Tibial artery (tissue), 4 donors: ENCODE data around the gene TMEM101.
"Not testable (repeated sequence)": the region's sequence is repeated elsewhere in the genome, so short reads cannot be mapped to it uniquely, and the experiment has no call there.

Experiments
- DNase-seq, 2 donors: peaks; one replicate each; pipeline ENCODE4 v3.0.0-alpha.2; 2019
- H3K27ac ChIP-seq, 2 donors: fragments of 200-600 bp; sonication (generic) in 1 of 2; 1 replicate in 1 of 2; 2 replicates in 1 of 2; pipeline ENCODE4 v1.5.1; 2018 to 2019; ENCODE audit warnings: mild to moderate bottlenecking in 1 of 2
- H3K27me3 ChIP-seq, 2 donors: fragments of 200-600 bp; sonication (generic) in 1 of 2; one replicate each; pipeline versions ENCODE4 v1.5.1 to v1.6.0; 2016 to 2019
- H3K36me3 ChIP-seq, 3 donors: fragments of 200-600 bp; sonication (generic) in 2 of 3; one replicate each; pipeline ENCODE4 v1.5.1; 2016 to 2019; ENCODE audit warnings: mild to moderate bottlenecking in 2 of 3
- H3K4me1 ChIP-seq, 4 donors: fragments of 200-600 bp; sonication (generic) in 2 of 4; 1 replicate in 3 of 4; 2 replicates in 1 of 4; pipeline ENCODE4 v1.5.1; 2016 to 2019
- H3K4me3 ChIP-seq, 2 donors: fragments of 200-600 bp; sonication (generic) in 1 of 2; 1 replicate in 1 of 2; 2 replicates in 1 of 2; pipeline ENCODE4 v1.5.1; 2018 to 2019; ENCODE audit warnings: mild to moderate bottlenecking in 2 of 2
- H3K9me3 ChIP-seq, 3 donors: fragments of 200-600 bp; sonication (generic) in 1 of 3; one replicate each; pipeline ENCODE4 v1.5.1; 2016 to 2019
- intact Hi-C: fragments of 100-400 bp; cut with DNase I; formaldehyde crosslinking; loops from one replicate; pipeline ENCODE4 v1.15.0; 2023; ENCODE audit warnings: low total_unique reads
- TF ChIP-seq, protein P1 (sequence below), 2 experiments: fragments of 200-600 bp in 1 of 2; fragments of 450-650 bp in 1 of 2; IDR thresholded peaks; one replicate each; pipeline ENCODE4 v1.5.1; 2017 to 2019; ENCODE audit warnings: antibody characterized with exemption in 2 of 2, mild to moderate bottlenecking in 1 of 2, moderate library complexity in 1 of 2

Gene TMEM101

DNA sequence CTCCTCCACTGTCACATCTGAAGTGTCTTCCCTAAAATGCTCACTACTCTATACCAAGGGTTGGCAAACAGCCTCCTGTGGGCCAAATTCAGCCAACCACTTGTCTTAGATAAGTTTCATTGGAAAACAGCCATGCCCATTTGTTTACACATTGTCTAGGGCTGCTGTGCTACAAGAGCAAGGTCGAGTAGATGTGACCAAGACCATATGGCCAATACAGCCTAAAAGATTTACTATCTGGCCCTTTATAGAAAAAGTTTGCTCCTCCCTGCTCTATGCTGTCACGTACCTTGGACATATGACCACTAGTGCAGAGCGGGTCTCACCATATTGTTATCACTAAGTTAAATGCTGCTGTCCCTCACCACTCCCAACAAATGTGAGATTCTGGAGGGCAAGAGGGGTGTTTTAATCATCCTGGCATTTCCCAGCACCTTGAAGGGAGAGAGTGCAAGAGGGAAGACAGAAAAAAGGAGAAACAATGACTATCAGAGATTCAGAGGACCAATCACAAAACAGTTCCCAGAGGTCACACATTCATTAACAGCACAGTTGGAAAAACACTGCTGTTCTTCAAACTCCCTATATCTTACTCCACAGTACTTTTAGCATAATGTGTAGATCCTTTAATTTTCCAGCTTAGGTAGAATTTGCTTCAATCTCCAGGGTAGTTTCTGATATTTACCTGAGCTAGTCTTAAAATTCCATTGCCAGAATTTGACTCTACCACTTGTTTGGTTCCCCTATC, 38.5 kb upstream of the TMEM101 start:
- Histone ChIP-seq H3K9me3 (no peaks in the 10 kb centered on the region), H3K27ac (no peak overlapping the region), H3K4me3 (no peak overlapping the region), H3K4me1 (no peaks in the 10 kb centered on the region), H3K27me3 (no peaks in the 10 kb centered on the region), H3K36me3 (peaks cover 32 to 88% (median 40%) of the 10 kb centered on the region in 3 donors)
- TF ChIP-seq, protein P1, sequence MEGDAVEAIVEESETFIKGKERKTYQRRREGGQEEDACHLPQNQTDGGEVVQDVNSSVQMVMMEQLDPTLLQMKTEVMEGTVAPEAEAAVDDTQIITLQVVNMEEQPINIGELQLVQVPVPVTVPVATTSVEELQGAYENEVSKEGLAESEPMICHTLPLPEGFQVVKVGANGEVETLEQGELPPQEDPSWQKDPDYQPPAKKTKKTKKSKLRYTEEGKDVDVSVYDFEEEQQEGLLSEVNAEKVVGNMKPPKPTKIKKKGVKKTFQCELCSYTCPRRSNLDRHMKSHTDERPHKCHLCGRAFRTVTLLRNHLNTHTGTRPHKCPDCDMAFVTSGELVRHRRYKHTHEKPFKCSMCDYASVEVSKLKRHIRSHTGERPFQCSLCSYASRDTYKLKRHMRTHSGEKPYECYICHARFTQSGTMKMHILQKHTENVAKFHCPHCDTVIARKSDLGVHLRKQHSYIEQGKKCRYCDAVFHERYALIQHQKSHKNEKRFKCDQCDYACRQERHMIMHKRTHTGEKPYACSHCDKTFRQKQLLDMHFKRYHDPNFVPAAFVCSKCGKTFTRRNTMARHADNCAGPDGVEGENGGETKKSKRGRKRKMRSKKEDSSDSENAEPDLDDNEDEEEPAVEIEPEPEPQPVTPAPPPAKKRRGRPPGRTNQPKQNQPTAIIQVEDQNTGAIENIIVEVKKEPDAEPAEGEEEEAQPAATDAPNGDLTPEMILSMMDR (IDR thresholded peaks at IDR 0.05) = no peak
- DNase-seq = no peak
- intact Hi-C loops = no loop called here

DNA sequence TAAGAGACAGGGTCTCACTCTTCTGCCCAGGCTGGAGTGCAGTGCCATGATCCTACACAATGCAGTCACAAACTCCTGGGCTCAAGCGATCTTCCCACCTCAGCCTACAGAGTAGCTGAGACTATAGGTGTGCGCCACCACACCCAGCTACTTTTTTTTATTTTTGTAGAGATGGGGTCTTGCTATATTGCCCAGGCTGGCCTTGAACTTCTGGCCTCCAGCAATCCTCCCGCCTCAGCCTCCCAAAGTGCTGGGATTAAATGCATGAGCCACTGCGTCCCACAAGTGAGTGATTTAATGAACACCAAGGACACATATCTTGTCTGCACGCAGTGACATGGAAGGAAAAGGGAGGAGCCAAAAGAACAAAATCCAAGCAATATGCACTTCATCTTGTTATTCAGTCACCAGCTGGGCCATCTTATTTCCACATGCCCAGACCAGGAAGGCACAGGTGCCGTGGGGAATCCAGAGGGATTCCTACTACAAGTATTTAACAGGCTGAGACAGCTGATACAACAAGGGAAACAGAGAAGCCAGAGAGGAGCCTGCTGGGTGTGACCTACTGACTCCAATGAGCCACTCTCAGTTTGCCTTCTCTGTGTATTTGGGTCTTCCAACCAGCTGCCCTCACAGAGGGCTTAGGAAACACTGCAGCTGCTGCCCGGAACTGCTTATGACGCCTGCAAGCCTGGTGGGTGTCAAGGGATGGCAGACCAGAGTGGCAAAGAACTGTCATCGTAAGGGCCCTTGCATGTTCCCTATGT, 34.7 kb upstream of the TMEM101 start:
- peaks cover 32 to 72% (median 47%) of the 10 kb centered on the region in 3 donors for H3K36me3 ChIP-seq
- peaks cover 0 to 2% (median 0%) of the 10 kb centered on the region in 4 donors for H3K4me1 ChIP-seq
- no peak overlapping the region for H3K4me3 ChIP-seq
- DNase-seq = no peak
- intact Hi-C loops = loop anchor here (10.0 kb wide), 1 partner anchor 105 kb away; the partner anchor contains the start of gene PPY
- TF ChIP-seq, protein P1 (IDR thresholded peaks at IDR 0.05) = no peak
- no peaks in the 10 kb centered on the region for H3K9me3 ChIP-seq
- H3K27me3 ChIP-seq = no peaks in the 10 kb centered on the region
- no peak overlapping the region for H3K27ac ChIP-seq

DNA sequence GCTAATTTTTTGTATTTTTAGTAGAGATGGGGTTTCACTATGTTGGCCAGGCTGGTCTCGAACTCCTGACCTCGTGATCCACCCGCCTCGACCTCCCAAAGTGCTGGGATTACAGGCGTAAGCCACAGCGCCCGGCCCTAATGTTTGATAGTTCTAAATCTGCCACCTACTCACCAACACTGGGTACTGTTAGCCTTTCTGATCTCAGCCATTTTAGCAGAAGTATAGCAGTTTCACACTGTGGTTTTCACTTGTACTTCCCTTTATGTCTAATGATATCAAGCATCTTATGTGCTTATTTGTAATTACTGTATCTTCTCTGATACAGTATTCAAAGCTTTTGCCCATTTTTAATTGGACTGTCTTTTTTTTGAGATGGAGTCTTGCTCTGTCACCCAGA, 32.1 kb upstream of the TMEM101 start:
- Histone ChIP-seq H3K4me1 (peaks cover 0 to 12% (median 1%) of the 10 kb centered on the region in 4 donors), H3K36me3 (peaks cover 26 to 47% (median 42%) of the 10 kb centered on the region in 3 donors)
- intact Hi-C loops = loop anchor here (10.0 kb wide), 1 partner anchor 102 kb away; the partner anchor contains the start of gene PPY
- H3K27me3 ChIP-seq, H3K9me3 ChIP-seq, H3K27ac ChIP-seq, DNase-seq, H3K4me3 ChIP-seq: not testable (repeated sequence)

DNA sequence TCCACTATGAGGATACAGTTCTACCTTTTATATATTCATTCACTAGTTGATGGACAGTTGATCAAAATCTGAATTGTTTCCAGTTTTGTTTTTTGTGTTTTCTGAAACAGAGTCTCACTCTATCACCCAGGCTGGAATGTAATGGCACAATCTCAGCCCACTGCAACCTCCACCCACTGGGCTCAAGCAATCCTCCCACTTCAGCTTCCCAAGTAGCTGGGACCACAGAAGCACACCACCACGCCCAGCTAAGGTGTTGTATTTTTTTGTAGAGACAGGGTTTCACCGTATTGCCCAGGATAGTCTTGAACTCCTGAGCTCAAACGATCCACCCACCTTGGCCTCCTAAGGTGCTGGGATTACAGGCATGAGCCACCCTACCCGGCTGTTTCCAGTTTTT, 30.7 kb upstream of the TMEM101 start:
- H3K27me3 ChIP-seq = no peaks in the 10 kb centered on the region
- intact Hi-C loops = loop anchor here (10.0 kb wide), 1 partner anchor 101 kb away; the partner anchor contains the start of gene PPY
- H3K4me1 ChIP-seq = peaks cover 0 to 24% (median 9%) of the 10 kb centered on the region in 4 donors
- no peak for DNase-seq
- H3K9me3 ChIP-seq = no peaks in the 10 kb centered on the region
- peaks cover 14 to 33% (median 28%) of the 10 kb centered on the region in 3 donors for H3K36me3 ChIP-seq
- no peak overlapping the region for H3K27ac ChIP-seq
- no peak overlapping the region for H3K4me3 ChIP-seq
- TF ChIP-seq, protein P1 (IDR thresholded peaks at IDR 0.05) = no peak

DNA sequence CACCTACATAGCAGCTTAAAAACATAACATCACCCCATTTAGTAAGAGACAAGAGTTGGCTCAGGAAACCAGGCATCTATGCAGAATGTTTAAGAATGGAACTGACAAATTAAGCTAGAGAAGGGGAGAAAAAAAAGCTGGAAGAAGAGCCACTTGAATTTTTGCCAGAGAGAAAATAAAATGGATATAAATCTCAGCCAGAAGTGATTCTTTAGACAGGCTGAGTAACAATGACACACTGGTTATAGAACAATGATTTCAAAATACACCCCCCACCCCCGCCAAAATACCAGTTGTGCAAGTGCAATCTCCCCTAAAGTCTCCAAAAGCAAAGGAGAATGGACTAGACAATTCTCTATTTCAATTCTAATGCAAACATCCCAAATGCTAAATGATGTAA, 29.3 kb upstream of the TMEM101 start:
- TF ChIP-seq, protein P1 (IDR thresholded peaks at IDR 0.05) = no peak
- Histone ChIP-seq H3K4me3 (no peak overlapping the region), H3K27me3 (no peaks in the 10 kb centered on the region), H3K9me3 (no peaks in the 10 kb centered on the region), H3K4me1 (peaks cover 0 to 34% (median 17%) of the 10 kb centered on the region in 4 donors), H3K27ac (no peak overlapping the region), H3K36me3 (peaks cover 0 to 20% (median 19%) of the 10 kb centered on the region in 3 donors)
- intact Hi-C loops = loop anchor here (10.0 kb wide), 1 partner anchor 99 kb away; the partner anchor contains the start of gene PPY
- no peak for DNase-seq
